Activated CD8-positive, alpha-beta T cell treated with anti-CD3 and anti-CD28 coated beads for 36 hours (primary cell): ENCODE results near the gene SMIM8. TPM values are rescaled to one million over a fixed set of nuclear protein-coding genes. Genes with fewer than 3 reads are reported as not detected.

Experiments used
- ATAC-seq: fragments of 200-7000 bp; cut with Tn5 transposase; one replicate; pipeline ENCODE4 v1.10.0; 2021; ENCODE audit warnings: mild to moderate bottlenecking, moderate library complexity
- CTCF ChIA-PET: fragments of 350-600 bp; sonication (Branson Sonifier 250); formaldehyde crosslinking; loops from one replicate; lab custom pipeline; 2021; ENCODE audit warnings: antibody characterized with exemption; lab: Charles Lee
- POLR2A ChIA-PET: fragments of 350-600 bp; sonication (Branson Sonifier 250); formaldehyde crosslinking; loops from one replicate; lab custom pipeline; 2021; ENCODE audit warnings: antibody characterized with exemption; lab: Charles Lee
- DNase-seq: peaks from one replicate; pipeline ENCODE4 v3.0.0-alpha.2; 2020
- H3K27ac Mint-ChIP-seq: one replicate; pipeline ENCODE4 v1.8.0; 2021; ENCODE audit warnings: mild to moderate bottlenecking, mixed read lengths
- H3K27me3 Mint-ChIP-seq: one replicate; pipeline ENCODE4 v1.8.0; 2021; ENCODE audit warnings: mixed read lengths
- H3K36me3 Mint-ChIP-seq: one replicate; pipeline ENCODE4 v1.8.0; 2021; ENCODE audit warnings: low read depth, mixed read lengths
- H3K4me1 Mint-ChIP-seq: one replicate; pipeline ENCODE4 v1.8.0; 2021; ENCODE audit warnings: low read depth, mixed read lengths
- H3K4me3 Mint-ChIP-seq: one replicate; pipeline ENCODE4 v1.8.0; 2021; ENCODE audit warnings: mild to moderate bottlenecking, moderate library complexity, mixed read lengths
- H3K9me3 Mint-ChIP-seq: one replicate; pipeline ENCODE4 v1.8.0; 2021; ENCODE audit warnings: mixed read lengths
- intact Hi-C: fragments of 100-400 bp; cut with micrococcal nuclease; formaldehyde crosslinking; loops from one replicate; pipeline ENCODE4 v1.10.0; 2022
- total RNA-seq, 2 experiments: library from RNA; stranded (reverse); gene quantifications; one replicate each; pipeline ENCODE4 v1.2.3, GENCODE V29; 2021
- TF ChIP-seq, protein P1 (sequence below): fragments of 200-600 bp; IDR thresholded peaks from one replicate; pipeline ENCODE4 v1.8.0; 2022; ENCODE audit warnings: antibody characterized with exemption, mild to moderate bottlenecking

SMIM8 gene
- total RNA-seq, 2 experiments from 2014 or later: 10.7 to 11.9 TPM

DNA sequence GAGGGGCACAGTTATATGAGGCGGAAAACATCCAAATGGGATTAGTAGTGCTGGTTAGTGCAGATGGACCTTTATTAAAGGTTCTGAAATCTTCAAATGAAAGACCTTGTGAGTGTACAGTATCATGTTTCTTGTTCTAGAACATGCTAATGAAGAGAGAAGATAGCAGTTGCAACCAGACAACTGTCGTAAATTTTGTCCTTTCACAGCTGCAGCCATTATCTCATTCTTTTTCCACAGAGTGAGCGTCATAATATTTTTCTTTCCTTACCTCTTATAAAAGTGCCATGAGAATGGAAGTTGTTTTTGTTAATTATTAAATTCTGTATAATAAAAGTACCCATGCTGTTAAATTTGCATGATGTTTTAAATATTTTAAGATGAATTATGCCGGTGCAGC is 17.8 kb downstream of the SMIM8 start:
- H3K4me3 Mint-ChIP-seq: no peak overlapping the region
- peaks cover 14% of the 10 kb centered on the region for H3K36me3 Mint-ChIP-seq
- DNase-seq (no peak), ATAC-seq (no peak)
- TF ChIP-seq, protein P1, sequence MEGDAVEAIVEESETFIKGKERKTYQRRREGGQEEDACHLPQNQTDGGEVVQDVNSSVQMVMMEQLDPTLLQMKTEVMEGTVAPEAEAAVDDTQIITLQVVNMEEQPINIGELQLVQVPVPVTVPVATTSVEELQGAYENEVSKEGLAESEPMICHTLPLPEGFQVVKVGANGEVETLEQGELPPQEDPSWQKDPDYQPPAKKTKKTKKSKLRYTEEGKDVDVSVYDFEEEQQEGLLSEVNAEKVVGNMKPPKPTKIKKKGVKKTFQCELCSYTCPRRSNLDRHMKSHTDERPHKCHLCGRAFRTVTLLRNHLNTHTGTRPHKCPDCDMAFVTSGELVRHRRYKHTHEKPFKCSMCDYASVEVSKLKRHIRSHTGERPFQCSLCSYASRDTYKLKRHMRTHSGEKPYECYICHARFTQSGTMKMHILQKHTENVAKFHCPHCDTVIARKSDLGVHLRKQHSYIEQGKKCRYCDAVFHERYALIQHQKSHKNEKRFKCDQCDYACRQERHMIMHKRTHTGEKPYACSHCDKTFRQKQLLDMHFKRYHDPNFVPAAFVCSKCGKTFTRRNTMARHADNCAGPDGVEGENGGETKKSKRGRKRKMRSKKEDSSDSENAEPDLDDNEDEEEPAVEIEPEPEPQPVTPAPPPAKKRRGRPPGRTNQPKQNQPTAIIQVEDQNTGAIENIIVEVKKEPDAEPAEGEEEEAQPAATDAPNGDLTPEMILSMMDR: no peak
- intact Hi-C loops: no loop called here
- no peaks in the 10 kb centered on the region for H3K4me1 Mint-ChIP-seq
- H3K27me3 Mint-ChIP-seq: no peaks in the 10 kb centered on the region
- H3K27ac Mint-ChIP-seq: no peak overlapping the region
- POLR2A ChIA-PET: no interaction called here
- no peaks in the 10 kb centered on the region for H3K9me3 Mint-ChIP-seq
- CTCF ChIA-PET: interaction anchor here (0.9 to 1.0 kb wide), 2 partner anchors 9 to 19 kb away, joined by 3 to 6 read pairs; no protein-coding TSS in a partner anchor

DNA sequence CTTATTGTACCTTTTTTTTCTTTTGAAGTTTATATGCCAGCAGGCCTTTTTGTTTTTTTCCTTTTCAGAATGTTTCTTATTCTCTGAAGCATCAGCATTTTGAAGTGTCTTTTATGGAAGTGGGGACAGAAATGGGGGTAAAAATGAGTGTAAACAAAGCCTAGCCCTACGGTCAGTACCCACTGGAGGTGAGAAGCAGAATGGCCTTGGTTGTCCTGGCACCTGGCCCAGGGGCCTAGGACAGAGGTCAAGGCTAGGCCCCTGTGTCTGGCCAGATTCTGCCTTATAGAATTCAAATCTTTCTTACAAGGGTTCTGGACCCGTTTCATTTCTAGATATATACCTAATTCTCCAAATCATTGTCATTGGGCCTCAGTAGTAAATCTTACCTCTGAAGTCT is 18.8 kb downstream of the SMIM8 start:
- POLR2A ChIA-PET: interaction anchor here (1.3 kb wide), 1 partner anchor 16 kb away, joined by 4 read pairs; no protein-coding TSS in a partner anchor
- Mint-ChIP-seq H3K27ac (no peak overlapping the region), H3K36me3 (peaks cover 14% of the 10 kb centered on the region), H3K4me3 (no peak overlapping the region), H3K4me1 (no peaks in the 10 kb centered on the region), H3K27me3 (no peaks in the 10 kb centered on the region), H3K9me3 (no peaks in the 10 kb centered on the region)
- CTCF ChIA-PET: no interaction called here
- DNase-seq (no peak), ATAC-seq (no peak)
- TF ChIP-seq, protein P1: no peak
- intact Hi-C loops: no loop called here

DNA sequence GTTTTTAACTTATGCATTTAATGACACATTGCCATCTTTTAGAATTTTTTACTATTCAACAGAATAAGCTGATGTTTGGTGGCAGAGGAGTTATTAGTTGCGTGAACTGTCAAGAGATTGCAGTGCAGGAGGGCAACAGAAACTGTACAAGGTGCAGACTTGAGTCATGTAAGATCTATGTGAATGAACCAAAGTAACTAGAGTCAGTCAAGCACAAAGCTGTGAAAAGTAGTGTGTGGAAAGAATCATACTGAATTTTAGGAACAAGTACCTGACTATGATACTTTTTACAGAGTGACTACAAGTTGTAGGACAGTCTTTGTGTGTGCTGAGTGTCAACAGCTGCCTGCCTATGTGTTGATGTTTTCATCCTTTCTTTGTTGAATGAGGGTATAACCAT is 19.5 kb downstream of the SMIM8 start:
- peaks cover 14% of the 10 kb centered on the region for H3K36me3 Mint-ChIP-seq

DNA sequence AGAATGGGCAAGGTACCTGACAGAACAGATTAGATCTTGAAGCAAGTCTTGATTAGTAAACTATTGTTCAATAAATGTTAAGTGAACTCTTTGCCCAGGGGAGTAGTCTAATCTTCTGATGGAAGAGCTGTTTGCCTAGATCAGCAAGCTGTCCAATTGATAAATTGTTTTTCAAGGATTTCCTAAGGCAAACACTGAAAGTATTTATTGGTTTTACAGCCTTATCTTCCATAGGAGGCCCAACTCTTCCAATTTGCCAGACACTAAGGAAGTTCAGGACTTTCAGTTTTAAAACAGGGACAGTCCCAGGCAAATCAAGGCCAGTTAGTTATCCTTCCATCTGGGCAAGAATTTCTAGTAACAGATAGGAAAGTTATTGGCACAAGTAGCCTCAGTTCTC is 20.4 kb downstream of the SMIM8 start:
- Mint-ChIP-seq H3K4me1 (no peaks in the 10 kb centered on the region), H3K36me3 (peaks cover 14% of the 10 kb centered on the region), H3K9me3 (no peaks in the 10 kb centered on the region), H3K27me3 (no peaks in the 10 kb centered on the region), H3K27ac (no peak overlapping the region), H3K4me3 (no peak overlapping the region)
- ChIA-PET POLR2A (no interaction called here), CTCF (no interaction called here)
- ATAC-seq (no peak), DNase-seq (no peak)
- intact Hi-C loops: no loop called here
- TF ChIP-seq, protein P1: no peak

More for the DNA sequence above, 19.5 kb downstream of the SMIM8 start:
- no peak overlapping the region for H3K4me3 Mint-ChIP-seq
- ChIA-PET POLR2A (interaction anchor here (1.3 kb wide), 1 partner anchor 16 kb away, joined by 4 read pairs; no protein-coding TSS in a partner anchor), CTCF (no interaction called here)
- intact Hi-C loops: no loop called here
- no peaks in the 10 kb centered on the region for H3K9me3 Mint-ChIP-seq
- H3K27me3 Mint-ChIP-seq: no peaks in the 10 kb centered on the region
- no peak for DNase-seq
- TF ChIP-seq, protein P1: no peak
- H3K27ac Mint-ChIP-seq: no peak overlapping the region
- ATAC-seq: no peak
- H3K4me1 Mint-ChIP-seq: no peaks in the 10 kb centered on the region

DNA sequence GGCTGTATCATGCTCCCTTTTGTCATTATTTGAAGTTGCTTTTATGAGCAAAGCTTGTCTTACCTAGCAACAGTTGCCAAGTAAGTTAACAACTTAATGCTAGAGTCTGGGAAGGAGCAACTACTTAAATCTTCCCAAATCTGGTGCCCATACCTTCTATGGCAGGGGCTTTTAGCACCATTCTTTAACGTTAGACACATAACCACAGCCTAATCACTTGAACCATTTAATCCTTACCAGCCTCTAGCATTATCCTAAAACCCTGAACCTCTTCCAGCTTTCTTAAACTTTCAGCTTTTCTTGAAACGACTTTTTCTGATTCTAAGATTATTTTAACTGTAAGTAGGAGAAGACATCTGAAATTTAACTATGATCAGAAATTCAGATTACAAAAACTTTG is 22.3 kb downstream of the SMIM8 start, which contains the start of gene C6orf163:
TSS of gene C6orf163 (plus strand) at position 83 of the 400 bp plus-strand sequence. CDS start at position 370, 287 bp downstream.
- Mint-ChIP-seq H3K27ac (no peak within 1 kb of the TSS), H3K36me3 (peaks cover 8% of the 10 kb centered on the region), H3K27me3 (no peaks in the 10 kb centered on the region), H3K4me3 (no peak within 1 kb of the TSS), H3K9me3 (no peaks in the 10 kb centered on the region), H3K4me1 (no peaks in the 10 kb centered on the region)
- TF ChIP-seq, protein P1: no peak
- no peak for DNase-seq
- ATAC-seq: no peak
- POLR2A ChIA-PET: no interaction called here
- CTCF ChIA-PET: interaction anchor here (0.7 to 1.1 kb wide), 2 partner anchors 22 to 48 kb away, joined by 3 to 6 read pairs; partner anchors contain the start of gene SMIM8
- intact Hi-C loops: no loop called here
